ENCODE measurements around the gene BTRC. TPM values are rescaled to one million over a fixed set of nuclear protein-coding genes. Genes with fewer than 3 reads are reported as not detected.

Gene BTRC
- total RNA-seq, 1 donor from 2014 or later, result 8.8 TPM

DNA sequence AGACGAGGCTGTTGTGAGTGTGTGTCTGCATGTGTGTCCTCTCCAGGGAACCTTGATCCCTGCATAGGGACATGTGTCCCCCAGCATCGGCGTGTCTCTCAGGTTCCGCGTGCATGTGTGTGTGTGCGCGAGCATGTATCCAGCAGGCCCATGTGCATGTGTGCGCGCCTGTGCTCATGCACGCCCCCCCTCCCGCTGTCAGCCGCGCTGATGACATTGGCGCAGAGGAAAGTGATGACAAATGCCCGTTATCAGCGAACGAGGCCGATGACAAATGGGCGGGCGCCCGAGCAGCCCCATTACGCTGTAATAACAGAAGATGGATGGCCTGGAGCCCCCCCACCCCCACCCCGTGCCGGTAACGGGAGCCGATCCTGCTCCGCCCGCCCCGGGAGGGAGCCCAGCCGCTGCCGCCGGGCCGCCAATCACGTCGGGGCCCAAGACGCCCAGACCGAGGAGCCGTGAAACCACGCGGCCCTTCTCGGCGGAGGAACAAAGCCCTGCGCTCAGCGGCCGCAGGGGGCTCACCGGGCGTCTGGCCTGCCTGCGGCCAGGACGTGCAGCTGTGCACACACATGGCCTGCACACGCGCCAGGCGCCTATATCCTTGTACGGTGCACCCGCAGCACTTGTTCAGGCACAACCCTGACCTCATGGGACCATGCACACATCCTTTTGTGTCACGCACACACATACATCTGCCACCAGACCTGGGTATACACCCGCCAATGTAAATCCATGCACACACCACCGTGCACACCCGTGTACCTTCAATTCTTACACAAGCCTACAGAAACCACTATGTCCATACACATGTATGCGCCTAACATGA, 212.6 kb downstream of the BTRC start:
- no peak for DNase-seq (ENCODE audit: low read depth, low spot score)

DNA sequence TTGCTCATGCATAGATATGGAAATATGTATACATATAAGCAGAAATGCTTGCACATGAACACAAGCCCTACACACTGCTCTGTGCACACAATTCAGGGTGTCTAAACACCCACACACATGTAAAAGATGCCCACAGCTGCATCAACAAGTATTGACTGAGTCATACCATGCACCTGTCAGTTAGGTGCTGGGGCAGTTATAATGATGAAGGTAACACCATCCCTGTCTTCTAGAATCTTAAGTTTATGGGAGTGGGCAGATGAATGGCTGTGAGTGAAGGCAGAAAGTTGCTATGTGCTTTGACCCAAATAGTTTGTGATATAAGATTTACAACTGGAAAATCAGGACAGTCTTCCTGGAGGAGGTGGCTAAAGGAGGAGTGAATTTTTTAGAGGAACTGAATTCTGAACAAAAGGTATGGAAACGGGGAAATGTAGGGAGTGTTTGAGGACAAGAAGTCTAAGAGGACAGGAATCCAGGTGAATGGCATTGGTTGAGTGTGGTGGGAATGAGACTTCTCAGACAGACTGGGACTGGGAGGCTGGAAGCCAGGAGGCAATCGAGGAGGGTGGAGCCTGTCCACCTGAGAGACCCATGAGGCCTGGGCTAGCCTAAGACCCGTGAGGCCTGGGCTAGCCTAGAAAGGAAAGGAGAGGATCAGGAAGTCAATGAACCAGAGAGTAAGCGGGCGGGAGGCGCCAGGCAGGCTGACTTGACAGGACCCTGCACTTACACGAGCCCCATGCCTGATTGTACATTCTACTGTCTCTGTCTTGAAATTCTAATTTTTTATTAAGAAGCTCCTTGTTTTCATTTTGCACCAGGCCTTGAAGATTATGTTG, 213.4 kb downstream of the BTRC start:
- DNase-seq (ENCODE audit: low read depth, low spot score), result no peak

DNA sequence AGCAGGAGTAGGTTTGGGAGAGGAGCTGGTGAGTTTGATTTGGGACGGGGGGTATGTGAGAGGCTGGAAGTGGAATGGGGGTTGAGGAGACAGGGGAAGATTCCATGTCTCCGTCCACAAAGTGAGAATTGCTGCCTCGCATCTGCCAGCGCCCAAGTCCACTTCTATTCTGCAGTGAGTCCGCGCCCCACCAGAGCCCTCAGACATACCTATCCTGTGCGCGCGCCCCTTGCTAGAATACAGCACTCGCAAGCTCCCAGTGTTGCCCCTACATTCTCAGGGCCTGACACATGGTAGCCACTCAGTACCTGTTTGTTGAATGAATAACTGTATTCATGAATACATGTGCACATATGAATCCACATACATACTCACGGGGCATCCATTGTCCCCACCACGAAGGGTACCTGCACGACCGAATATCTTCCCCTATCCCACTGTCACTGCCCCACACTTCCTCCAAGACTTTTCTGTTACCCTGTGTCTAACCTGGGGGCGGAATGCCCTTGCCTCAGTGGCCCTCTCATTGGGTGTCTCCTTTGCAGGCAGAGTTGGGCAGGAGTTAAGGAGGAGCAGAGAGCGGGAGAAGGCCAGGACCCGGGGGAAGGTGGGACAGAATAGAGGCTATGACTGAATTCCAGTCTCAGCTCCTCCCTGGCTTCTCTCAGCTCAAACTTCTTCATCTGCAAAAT, 214.2 kb downstream of the BTRC start:
- no peak for DNase-seq (ENCODE audit: low read depth, low spot score)

DNA sequence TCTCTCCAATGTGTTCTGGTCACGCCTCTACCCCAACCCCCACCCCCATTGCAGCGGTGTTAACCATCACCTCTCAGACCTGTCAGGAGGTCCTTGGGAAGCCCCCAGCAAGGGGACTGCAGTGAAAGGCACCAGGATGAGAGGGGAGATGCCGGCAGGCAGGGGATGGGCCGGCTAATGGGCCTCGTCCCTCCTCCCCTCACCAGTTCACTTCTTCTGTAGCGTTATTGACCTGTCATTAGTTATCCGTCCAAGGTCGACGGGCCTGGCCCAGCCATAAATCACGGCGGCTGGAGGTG, 215.3 kb downstream of the BTRC start:
- no peak for DNase-seq (ENCODE audit: low read depth, low spot score)

DNA sequence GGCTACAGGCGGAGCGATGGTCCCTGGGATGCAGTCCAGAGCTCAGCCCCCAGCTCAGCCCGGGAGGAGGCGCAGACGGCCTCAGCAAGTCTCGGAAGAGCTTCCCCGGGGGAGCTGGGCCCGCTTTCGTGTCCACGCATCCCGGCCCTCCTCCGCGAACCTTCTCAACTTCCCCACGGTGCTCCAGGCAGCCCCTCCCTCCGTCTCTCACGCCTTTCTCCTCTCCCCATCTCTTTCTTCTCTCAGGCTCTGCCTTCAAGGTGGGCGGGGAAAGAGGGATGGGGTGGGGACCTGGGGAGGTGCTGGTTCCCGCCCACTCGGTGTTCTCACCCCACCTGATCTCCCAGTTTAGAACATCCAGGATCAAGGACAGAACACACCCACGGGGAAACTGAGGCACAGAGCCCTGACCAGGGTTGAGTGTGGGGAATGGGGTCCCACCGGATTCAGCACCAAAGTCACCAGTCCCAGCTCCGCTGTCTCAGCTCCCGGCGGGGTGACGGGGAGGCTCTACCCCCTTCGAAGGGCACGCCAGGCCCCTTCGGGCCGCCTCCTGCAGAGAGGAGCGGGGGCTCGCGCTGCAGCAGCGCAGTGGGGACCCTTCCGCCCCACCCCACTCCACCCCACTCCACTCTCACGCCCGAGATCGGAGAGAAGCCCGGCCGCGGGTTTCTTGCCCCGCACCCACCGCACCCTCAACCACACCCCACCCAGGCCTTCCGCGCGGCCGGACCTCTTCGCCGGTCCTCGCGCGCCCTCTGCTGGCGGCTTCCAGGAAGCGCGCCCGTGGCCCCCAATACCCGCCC, 215.9 kb downstream of the BTRC start:
- no peak for DNase-seq (ENCODE audit: low read depth, low spot score)

DNA sequence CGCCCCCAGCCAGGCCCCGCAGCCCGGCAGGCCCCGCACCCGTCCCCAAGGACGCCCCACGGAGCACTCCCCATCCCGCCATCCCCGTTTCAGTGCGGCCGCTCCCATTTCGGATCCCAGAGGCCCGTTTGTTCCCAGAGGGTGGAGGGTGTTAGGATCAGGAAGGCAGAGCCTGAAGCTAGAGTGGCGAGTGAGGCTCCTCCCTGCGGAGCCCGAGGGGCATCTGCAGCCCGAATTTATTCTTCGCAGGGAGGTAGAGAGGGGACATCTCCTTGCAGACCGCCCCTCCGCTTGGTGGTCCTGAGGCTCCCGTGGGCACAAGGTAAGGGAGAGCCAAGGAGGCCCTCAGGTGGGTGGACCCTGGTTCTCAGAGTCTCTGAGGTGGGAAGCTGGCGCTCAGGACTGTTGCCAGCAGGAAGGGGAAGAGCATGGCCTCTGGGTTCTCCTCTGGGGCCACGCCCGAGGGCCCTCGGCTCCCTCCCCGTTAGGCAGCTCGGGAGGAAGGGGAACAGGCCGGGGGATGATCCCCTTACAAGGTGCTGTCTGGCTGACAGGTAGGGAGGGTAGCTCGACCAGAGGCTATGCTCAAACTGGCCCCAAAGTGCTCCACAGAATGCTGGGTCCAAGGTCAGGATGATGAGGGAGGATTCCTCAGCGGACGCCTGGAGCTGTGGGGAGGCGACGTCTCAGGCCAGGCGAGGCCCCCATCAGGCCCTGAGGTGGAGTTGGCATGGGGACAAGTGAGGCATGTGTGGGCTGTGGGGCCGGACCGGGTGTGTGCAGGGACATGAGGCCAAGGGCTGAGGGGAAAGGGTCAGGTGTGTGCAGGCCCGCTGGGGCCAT, 216.7 kb downstream of the BTRC start:
- no peak for DNase-seq (ENCODE audit: low read depth, low spot score)

DNA sequence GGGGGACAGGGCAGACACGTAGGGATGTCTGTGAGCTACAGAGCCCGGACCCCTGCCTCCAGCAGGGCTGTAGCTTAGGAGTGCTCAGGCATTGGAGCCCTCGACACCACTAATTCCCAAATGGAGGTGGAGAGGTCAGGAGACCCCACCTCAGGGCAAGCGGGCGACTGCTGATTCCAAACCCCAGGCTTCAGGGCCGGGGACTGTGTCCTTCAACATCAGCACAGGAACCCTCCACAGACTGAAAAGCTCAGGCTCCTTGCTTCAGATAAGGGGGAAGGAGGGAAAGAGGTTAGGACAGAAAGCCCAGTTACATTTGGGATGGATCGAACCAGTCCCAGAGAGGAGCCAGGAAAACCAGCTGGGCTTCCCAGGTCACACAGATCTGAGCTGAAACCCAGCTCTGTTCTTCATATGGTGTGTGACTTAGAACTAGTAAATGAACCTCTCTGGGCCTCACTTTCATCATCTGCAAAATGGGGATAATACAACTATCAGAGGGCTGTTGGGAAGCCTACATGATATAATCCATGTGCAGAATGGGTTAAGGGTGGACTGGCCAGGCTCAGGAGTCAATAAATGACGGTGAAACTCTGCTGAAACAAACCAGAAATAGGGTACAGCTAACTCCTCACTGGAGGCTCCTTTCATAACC, 217.4 kb downstream of the BTRC start:
- DNase-seq (ENCODE audit: low read depth, low spot score), result no peak

DNA sequence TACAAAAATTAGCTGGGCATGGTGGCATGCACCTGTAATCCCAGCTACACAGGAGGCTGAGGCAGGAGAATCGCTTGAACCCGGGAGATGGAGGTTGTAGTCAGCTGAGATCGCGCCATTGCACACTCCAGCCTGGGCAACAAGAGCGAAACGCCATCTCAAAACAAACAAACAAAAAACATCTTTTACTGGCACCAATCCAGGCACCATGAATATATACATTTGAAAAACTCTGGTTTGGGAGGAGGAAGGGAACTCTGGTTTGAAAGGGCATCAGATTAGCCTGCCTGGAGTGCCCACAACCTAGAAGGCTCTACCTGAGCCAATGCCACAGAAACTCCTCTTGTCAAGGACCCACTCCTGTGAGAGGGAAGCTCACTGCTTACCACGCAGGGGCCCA, 218.2 kb downstream of the BTRC start:
- DNase-seq (ENCODE audit: low read depth, low spot score), result no peak

DNA sequence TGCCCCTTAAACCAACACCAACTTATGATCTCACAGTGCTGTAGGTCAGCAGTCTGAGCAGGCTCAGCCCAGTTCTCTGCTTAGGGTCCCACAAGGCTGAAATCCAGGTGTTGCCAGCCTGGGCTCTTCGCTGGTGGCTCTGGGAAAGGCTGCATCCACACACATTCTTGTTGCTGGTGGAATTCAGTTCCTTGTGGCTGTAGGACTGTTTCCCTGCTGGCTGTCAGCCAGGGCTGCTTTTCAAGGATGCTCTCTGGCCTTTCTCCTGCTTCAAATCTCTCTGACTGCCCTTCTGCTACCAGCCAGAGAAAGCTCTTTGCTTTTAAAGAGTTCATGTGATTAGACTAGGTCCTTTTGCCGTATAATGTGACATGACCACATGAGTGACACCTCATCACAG, 218.8 kb downstream of the BTRC start:
- DNase-seq (ENCODE audit: low read depth, low spot score), result no peak

DNA sequence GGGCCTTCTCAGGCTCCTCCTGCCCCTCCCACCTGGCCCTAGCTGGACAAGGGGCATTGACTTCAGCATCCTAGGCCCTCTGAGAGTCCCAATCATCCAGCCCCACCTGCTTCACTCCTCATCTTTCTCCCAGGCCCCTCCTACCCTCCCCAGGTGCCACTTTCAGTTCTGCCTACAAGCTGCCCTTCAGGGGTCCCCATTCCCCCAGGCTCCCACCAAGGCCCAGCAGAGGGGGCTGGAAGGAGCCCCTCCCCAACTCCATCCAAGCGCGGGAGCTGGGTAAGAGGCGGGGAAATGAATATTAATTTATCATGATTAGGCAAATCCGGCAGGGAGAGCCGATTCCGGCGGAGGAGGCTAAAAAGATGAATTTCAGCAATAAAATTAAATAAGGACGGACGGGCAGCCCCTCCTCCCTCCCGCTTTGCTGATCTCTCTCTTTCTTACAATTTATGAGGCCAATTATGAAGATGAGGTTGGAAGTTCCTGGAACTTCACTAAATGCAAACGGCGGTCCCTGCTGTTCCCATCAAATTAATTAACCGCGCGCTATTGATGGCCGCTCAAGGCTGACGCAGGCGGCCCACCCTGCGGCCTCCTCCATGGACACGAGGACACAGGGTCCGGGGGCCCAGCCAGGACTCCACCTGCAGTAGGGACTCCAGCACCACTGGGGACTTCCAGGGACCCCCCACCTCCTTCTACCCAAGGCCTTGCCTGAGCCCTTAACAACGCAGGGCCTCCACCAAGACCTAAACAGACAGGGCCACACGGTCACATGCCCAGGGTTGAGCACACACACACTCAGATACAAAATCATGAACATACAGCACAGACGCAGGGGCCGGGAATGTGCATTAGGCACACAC, 220.2 kb downstream of the BTRC start:
- DNase-seq (ENCODE audit: low read depth, low spot score), result no peak

DNA sequence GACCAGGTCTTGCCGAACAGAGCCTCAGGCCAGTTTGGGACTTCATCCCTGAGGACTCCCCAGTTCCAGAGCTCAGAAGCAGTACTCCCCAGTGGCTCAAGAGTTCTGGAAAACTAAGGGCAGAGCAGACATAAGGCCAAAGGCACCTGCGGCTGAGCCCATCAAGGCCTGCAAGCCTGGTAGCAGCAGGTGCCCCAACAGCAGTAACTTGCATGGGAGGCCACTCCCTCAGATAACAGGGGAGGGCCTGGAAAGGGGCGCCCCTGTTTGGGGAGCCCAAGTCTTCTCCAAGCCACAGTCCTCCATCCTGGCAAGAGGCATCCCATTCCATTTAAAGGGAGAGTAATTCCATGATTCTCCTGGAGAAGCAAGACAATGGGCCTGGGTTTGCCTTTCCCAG, 221.1 kb downstream of the BTRC start:
- no peak for DNase-seq (ENCODE audit: low read depth, low spot score)

DNA sequence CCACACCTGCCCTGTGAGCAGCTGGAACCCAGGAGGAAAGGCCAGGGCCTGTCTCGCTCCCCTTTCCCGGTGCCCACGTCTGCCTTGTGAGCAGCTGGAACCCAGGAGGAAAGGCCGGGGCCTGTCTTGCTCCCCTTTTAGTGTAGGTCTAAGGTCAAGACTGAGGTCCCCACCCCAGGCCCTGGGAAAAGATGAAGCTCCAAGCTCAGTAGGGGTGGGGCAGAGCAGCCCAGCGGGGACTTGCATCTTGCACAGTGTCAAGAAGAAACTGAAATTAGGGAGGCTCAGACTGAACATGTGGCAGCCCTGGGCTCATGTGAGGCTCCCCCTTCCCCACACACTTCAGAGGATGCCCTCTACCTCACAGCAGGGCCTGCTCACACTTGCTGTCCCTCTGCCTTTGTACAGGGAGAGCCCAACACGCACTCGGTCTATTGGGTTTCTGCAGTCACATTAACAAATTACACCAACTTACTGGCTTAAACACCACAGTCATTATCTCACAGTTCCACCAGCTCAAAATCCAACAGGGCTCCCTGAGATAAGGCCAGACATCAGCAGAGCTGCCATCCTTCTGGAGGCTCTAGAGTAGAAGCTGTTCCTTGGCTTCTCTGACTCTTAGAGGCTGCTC, 221.7 kb downstream of the BTRC start:
- no peak for DNase-seq (ENCODE audit: low read depth, low spot score)

DNA sequence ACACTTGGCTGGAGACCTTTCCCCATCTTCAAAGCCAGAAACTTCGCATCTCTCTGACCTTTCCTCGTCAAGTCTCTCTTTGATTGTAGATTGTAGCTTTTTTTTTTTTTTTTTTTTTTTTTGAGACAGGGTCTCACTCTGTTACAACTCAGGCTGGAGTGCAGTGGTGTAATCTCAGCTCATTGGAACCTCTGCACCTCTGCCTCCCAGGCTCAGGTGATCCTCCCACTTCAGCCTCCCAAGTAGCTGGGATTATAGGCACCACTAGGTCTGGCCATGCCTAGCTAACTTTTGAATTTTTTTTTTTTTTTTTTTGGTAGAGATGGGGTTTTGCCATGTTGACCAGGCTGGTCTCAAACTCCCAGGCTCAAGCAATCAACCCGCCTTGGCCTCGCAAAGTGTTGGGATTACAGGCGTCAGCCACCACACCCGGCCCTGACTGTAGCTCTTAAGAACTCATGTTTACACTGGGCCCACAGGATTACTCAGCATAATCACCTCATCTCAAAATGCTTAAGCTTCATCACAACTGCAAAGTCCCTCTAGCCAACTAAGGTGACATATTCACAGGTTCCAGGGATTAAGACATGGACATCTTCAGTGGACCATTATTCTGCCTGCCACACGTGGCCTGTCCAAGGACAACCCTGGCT, 222.4 kb downstream of the BTRC start:
- DNase-seq (ENCODE audit: low read depth, low spot score), result no peak

DNA sequence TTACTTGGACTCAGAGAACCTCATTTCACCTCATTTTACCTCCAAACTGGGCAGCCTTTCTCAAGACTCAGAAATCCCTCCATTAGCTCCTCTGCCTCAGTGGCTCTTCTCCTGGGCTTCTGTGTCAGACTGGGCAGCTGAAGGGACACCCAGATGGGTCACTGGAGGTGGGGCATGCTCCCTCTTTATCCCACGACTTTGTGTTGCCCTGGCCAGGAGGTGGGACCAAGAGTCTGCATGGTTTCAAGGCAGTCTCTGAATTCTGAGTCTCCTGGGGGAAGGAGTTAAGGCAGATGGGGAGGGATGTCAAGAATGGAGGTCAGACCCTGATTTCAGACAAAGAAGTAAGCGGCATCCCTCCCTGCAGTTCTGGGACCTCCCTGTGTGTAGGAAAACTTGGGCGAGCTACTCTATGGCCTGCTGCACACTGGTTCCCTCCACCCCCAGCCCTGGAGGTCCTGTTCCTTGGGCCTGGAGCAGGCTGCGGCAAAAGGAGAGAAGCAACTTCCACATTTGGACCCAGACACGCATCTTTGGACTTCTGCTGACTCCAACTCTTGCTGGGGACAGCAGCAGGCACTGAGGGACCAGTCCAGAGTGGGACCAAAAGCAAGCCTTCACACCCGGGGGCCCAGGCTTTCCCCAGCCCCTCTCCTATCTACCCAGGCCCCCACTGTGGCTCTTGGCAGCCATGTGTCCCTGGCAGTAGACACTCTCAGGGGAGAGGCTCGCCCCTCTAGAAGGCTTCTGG, 223.3 kb downstream of the BTRC start:
- DNase-seq (ENCODE audit: low read depth, low spot score), result no peak

DNA sequence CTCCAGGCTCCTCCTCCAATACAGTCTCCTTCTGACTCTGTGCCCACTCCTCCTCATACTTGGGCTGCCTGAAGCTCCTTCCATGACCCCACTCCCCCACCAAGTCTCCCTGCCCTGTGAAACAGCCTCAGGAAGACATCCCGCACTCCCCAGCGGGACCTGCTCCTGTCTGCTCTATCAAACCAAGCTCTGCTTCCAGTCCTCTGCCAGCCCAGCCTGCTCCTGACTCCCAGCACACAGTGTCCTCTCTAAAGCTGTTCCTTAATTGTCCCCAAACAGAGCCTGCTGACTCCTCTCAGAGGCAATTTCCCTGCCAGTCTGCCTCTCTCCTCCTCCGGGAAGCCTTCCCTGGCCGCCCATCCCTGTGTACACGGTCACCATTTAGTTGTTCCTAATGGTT, 224.2 kb downstream of the BTRC start:
- DNase-seq (ENCODE audit: low read depth, low spot score), result no peak

DNA sequence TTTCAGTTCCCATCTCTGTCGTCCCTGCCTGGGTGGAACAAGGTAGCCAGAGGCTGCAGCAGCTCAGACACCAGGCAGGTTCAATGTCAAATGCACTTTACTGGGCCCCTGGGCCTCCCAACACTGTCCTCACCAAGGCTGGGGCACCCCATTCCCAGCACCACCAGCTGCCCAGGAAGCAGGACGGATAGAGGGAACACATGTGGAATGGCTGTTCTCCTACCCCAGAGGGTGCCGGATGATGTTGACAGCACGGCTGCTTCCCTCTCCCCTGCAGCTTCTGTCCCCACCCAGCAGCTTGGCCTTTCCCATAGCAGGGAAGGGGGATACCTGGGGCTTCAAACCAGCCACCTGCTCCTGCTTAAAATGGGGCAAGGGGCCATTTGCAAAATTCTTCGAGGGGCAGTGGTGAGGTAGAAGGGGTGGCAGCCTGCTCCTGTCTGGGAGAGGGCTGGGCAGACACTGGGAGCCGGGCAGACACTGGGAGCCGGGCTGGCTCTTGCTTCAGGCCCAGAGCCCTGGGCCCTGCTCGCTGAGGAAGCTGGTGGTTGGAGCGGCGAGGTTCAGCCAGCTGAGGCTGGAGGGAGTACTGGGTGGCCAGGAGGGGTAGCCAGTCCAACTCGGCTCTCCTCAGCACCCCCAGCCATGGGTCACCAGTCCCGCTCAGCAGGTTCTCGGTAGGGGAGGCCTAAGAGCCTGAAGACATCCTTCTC, 225.0 kb downstream of the BTRC start:
- DNase-seq (ENCODE audit: low read depth, low spot score), result no peak

DNA sequence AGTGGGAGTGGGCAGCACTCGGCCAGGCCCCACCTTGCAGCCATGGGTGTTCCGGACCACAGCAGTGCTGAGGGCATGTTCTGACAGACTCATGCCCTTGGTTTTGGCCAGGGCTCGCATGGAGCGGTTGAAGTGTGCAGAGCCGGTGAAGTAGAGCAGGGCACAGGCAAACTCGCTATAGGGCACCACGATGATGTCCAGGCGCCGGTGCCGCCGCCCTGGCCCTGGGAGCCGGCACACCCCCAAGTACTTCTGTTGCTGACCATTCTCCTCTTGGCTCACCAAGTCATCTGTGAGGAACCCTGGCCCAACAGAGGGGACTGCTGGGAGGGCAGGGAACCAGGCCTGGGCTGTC, 225.5 kb downstream of the BTRC start:
- no peak for DNase-seq (ENCODE audit: low read depth, low spot score)

Data from pulmonary artery endothelial cell (primary cell).